Stomach (tissue), 9 donors: ENCODE measurements around the gene SLC51B. TPM values are rescaled to one million over a fixed set of nuclear protein-coding genes. Genes with fewer than 3 reads are reported as not detected.

ENCODE experiments used
- DNase-seq, 2 donors: peaks; one replicate each; pipeline versions ENCODE4 v3.0.0 to v3.0.0-alpha.2; 2013 to 2019
- H3K27ac ChIP-seq, 5 donors: fragments of 200-600 bp in 4 of 5; sonication (generic) in 4 of 5; one replicate each; pipeline ENCODE4 v1.5.1; 2013 to 2019; ENCODE audit warnings: mild to moderate bottlenecking in 1 of 5, moderate library complexity in 1 of 5
- H3K27me3 ChIP-seq, 3 donors: fragments of 200-600 bp; sonication (generic); one replicate each; pipeline ENCODE4 v1.5.1; 2017 to 2019; ENCODE audit warnings: mixed run types in 1 of 3
- H3K36me3 ChIP-seq, 4 donors: fragments of 200-600 bp; sonication (generic); 1 replicate in 3 of 4; 2 replicates in 1 of 4; pipeline ENCODE4 v1.5.1; 2016 to 2019
- H3K4me1 ChIP-seq, 4 donors: fragments of 200-600 bp; sonication (generic); one replicate each; pipeline ENCODE4 v1.5.1; 2016 to 2019
- H3K4me3 ChIP-seq, 4 donors: fragments of 200-600 bp; sonication (generic) in 3 of 4; one replicate each; pipeline ENCODE4 v1.5.1; 2016 to 2019; ENCODE audit warnings: mild to moderate bottlenecking in 1 of 4
- H3K9me3 ChIP-seq, 4 donors: fragments of 200-600 bp; sonication (generic); one replicate each; pipeline ENCODE4 v1.5.1; 2016 to 2019
- CTCF ChIP-seq, 7 experiments: fragments of 450-650 bp in 4 of 7; fragments of 200-600 bp in 3 of 7; sonication (generic) in 3 of 7; IDR thresholded peaks; one replicate each; pipeline ENCODE4 v1.5.1; 2016 to 2019; ENCODE audit warnings: antibody characterized with exemption in 7 of 7, control low read depth in 2 of 7, mild to moderate bottlenecking in 1 of 7
- EP300 ChIP-seq: sonication (generic); formaldehyde crosslinking; IDR thresholded peaks from one replicate; pipeline ENCODE4 v1.6.1; 2017; ENCODE audit warnings: antibody characterized with exemption
- POLR2A ChIP-seq, 4 donors: fragments of 450-650 bp; IDR thresholded peaks; one replicate each; pipeline ENCODE4 v1.6.1; 2016; ENCODE audit warnings: antibody characterized with exemption in 4 of 4, control low read depth in 2 of 4, mild to moderate bottlenecking in 1 of 4, moderate library complexity in 1 of 4
- POLR2AphosphoS5 ChIP-seq, 3 donors: sonication (generic); formaldehyde crosslinking; IDR thresholded peaks; one replicate each; pipeline ENCODE4 v1.6.1; 2016; ENCODE audit warnings: antibody characterized with exemption in 3 of 3
- WGBS, 5 donors: extraction: QIAGEN DNeasy Blood & Tissue Kit in 3 of 5; methylation state at CpG; one replicate each; pipeline versions ENCODE4 v1.1.5 to v1.1.7; 2013 to 2018; 5-methylcytosine and 5-hydroxymethylcytosine counted together
- intact Hi-C: fragments of 100-400 bp; cut with DNase I; formaldehyde crosslinking; loops from one replicate; pipeline ENCODE4 v1.15.1; 2023; ENCODE audit warnings: low total_unique reads
- polyA plus RNA-seq, 3 donors: library from polyadenylated mRNA; stranded (reverse); fragments of 200-250 nt; gene quantifications; one replicate each; pipeline ENCODE4 v1.2.3, GENCODE V29; 2013
- total RNA-seq, 5 donors: library from RNA; depleted of rRNA; stranded (reverse); fragments of >200 nt; gene quantifications; one replicate each; pipeline versions ENCODE4 v1.1.0 to v1.2.3, GENCODE V29; 2014 to 2016
- donor health status: healthy with polysubstance abuse.
- donor health status: Bipolar disorder and iron deficiency.
- donor health status: healthy.

The SLC51B gene
- total and polyA plus RNA-seq, 8 donors, result 0.38 to 19.7 (median 0.62) TPM; not detected in 5

DNA sequence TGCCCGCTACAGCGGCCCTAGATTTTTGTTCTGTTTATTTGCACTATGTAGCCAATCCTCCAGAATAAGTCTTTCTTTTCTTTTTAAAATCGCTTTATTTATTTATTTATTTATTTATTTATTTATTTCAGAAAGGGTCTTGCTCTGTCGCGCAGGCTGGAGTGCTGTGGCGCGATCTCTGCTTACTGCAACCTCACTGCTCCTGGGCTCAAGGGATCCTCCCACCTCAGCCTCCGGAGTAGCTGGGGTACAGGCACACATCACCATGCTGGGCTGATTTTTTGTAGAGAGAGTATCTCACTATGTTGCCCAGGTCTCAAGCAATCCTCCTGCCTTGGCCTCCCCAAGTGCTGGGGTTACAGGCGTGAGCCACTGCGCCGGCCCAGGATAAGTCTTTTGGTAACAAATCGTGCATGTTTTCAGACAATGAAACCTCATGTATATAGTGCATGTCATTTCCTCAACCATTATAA is 15.4 kb upstream of the SLC51B start:
- no peak for DNase-seq
- Histone ChIP-seq H3K36me3 (peaks cover 5 to 22% (median 20%) of the 10 kb centered on the region in 4 donors), H3K27me3 (no peaks in the 10 kb centered on the region), H3K9me3 (no peaks in the 10 kb centered on the region), H3K4me3 (peak overlapping the region; percentile 68 to 95 (median 75)), H3K27ac (peak overlapping the region in 3 of 5 donors; percentile 81 to 85 (median 81)), H3K4me1 (peaks cover 9 to 41% (median 25%) of the 10 kb centered on the region in 4 donors)
- TF ChIP-seq EP300, result no peak
- intact Hi-C loops, result loop anchor here (10.0 kb wide), 1 partner anchor 55 kb away; no protein-coding TSS in a partner anchor
- 60 to 63% (median 62%) methylated on average over 12 of the region's 12 CpGs for WGBS, 5 donors

DNA sequence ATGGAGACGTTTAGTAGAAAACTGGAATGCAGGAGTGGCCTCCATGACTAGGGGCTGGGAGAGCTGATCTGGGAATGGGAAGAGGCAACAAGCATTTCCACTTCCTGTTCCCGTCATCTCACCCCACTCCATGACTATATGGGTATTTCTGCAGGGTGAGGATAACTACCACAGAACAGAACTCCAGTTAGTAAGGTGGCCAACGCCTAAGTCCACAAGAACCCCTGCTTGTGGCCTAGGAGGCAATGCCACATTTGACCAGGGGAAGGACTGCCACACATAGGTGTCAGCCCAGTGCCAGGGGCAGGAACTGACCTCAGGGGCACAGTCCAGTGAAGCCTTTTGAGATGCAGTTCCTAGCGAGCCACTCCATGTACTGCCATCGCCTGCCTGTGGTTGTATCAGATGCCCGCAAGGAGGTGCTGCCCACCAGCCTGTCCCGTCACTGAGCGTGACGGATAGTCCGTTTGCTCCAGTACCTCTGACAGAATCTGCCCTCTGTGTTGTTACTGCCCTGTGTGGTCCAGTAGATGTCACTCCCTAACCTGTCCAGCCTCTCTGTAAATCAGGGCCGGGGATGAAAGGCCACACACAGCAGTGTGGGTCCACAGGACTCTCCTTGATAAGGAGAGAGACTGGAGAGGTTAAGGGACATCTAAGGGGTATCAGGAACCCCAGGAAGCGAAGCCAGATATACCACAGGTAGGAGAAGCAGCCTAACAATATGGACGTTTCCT is 12.2 kb upstream of the SLC51B start:
- WGBS, 5 donors, result 19 to 31% (median 27%) methylated on average over 13 of the region's 13 CpGs
- Histone ChIP-seq H3K27ac (no peak overlapping the region), H3K4me1 (peaks cover 5 to 29% (median 16%) of the 10 kb centered on the region in 4 donors), H3K27me3 (no peaks in the 10 kb centered on the region), H3K36me3 (no peaks in the 10 kb centered on the region), H3K9me3 (no peaks in the 10 kb centered on the region), H3K4me3 (no peak overlapping the region)
- DNase-seq, result peak; percentile 68 to 83
- intact Hi-C loops, result loop anchor here (10.0 kb wide), 1 partner anchor 52 kb away; no protein-coding TSS in a partner anchor
- no peak for TF ChIP-seq EP300
- peak in 5 of 7 experiments; percentile 40 to 60 (median 57) for TF ChIP-seq CTCF (IDR thresholded peaks at IDR 0.05)
- TF ChIP-seq POLR2A (IDR thresholded peaks at IDR 0.05), result no peak
- peak in 1 of 3 donors; percentile 28 for TF ChIP-seq POLR2AphosphoS5 (IDR thresholded peaks at IDR 0.05)

DNA sequence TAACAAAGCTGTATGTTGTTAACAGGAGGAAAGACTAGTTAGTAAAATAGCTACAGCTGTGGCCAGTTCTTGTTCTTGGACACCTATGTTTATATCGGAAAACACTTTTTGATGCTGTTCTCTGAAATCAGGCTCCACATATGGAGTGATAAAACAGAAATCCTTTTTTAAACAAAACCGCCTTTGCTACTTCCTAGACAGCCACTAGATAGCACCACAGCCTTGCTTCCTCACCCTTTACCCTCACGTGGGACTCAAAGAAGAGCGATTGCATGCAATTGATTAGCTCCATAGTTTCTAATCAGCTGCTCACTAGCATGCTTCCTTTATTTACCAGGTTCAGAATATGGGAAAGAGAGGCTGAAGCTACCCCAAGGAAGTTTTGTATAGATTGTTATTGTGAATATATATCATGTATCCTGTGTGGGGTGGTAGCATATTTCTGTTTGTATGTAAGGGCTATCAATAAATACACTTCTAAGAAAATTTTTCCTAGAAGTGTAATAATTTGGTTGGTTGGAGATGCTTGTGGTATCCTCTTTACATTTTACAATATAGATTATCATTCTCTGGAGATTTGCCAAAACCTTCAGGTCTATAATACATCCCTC is 11.4 kb upstream of the SLC51B start:
- no peak overlapping the region for H3K4me3 ChIP-seq
- 3 to 11% (median 8%) methylated on average over 4 of the region's 4 CpGs for WGBS, 5 donors
- DNase-seq, result peak in 1 of 2 donors; percentile 73
- no peak for TF ChIP-seq POLR2AphosphoS5 (IDR thresholded peaks at IDR 0.05)
- peak in 2 of 7 experiments; percentile 13 to 16 for TF ChIP-seq CTCF (IDR thresholded peaks at IDR 0.05)
- TF ChIP-seq POLR2A (IDR thresholded peaks at IDR 0.05), result no peak
- TF ChIP-seq EP300, result no peak
- intact Hi-C loops, result loop anchor here (10.0 kb wide), 1 partner anchor 51 kb away; no protein-coding TSS in a partner anchor
- H3K27me3 ChIP-seq, result no peaks in the 10 kb centered on the region
- no peak overlapping the region for H3K27ac ChIP-seq
- no peaks in the 10 kb centered on the region for H3K9me3 ChIP-seq
- no peaks in the 10 kb centered on the region for H3K36me3 ChIP-seq
- H3K4me1 ChIP-seq, result peaks cover 0 to 22% (median 9%) of the 10 kb centered on the region in 4 donors

DNA sequence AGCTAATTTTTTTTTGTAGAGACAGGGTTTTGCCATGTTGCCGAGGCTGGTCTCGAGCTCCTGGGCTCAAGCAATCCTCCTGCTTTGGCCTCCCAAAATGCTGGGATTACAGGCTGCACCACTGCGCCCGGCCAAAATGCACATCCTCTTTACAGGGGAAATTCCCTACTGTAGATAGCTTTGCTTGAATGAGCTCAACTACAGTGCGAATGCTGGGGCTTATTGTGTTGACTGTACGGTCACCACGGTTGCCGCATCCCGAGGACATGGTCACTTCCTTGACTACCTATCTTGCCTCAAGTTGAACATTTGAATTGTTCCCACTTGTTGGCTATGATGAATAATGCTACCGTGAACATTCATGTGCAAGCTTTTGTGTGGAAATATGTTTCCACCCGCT is 10.5 kb upstream of the SLC51B start:
- no peak for DNase-seq
- Histone ChIP-seq H3K27ac (no peak overlapping the region), H3K4me1 (peaks cover 0 to 20% (median 8%) of the 10 kb centered on the region in 4 donors), H3K27me3 (no peaks in the 10 kb centered on the region), H3K36me3 (no peaks in the 10 kb centered on the region), H3K4me3 (no peak overlapping the region), H3K9me3 (no peaks in the 10 kb centered on the region)
- TF ChIP-seq POLR2A (IDR thresholded peaks at IDR 0.05), result no peak
- no peak for TF ChIP-seq POLR2AphosphoS5 (IDR thresholded peaks at IDR 0.05)
- TF ChIP-seq CTCF (IDR thresholded peaks at IDR 0.05), result no peak
- no peak for TF ChIP-seq EP300
- WGBS, 5 donors, result 87 to 95% (median 91%) methylated on average over 11 of the region's 11 CpGs
- intact Hi-C loops, result loop anchor here (10.0 kb wide), 1 partner anchor 50 kb away; no protein-coding TSS in a partner anchor
